Measurements from ENCODE around the gene SERPINA12. TPM values are rescaled to one million over a fixed set of nuclear protein-coding genes. Genes with fewer than 3 reads are reported as not detected.
"Not testable (repeated sequence)": the region's sequence is repeated elsewhere in the genome, so short reads cannot be mapped to it uniquely, and the experiment has no call there.

SERPINA12 gene
- total RNA-seq, 1 donor from 2014 or later: not detected

- peaks cover 5% of the 10 kb centered on the region for H3K9me3 Mint-ChIP-seq (ENCODE audit: unreplicated experiment)
- H3K4me2 ChIP-seq (ENCODE audit: low read length): peak overlapping the region; percentile 66
- peak; percentile 58 for FAIRE-seq
Measured at GRCh38 chr14:94483729-94484275, 25.5 kb downstream of the SERPINA12 start.

GRCh38 chr14:94483071-94483451 is 26.2 kb downstream of the SERPINA12 start:
- no peaks in the 10 kb centered on the region for H3K79me2 ChIP-seq (ENCODE audit: insufficient read depth, low read length)
- no peaks in the 10 kb centered on the region for H3K36me3 ChIP-seq (ENCODE audit: insufficient read depth, low read length)
- H3K27ac ChIP-seq (ENCODE audit: low read depth, low read length): no peak overlapping the region
- DNase-seq (ENCODE audit: low read depth) (no peak), FAIRE-seq (no peak)
- peaks cover 4% of the 10 kb centered on the region for H3K27me3 ChIP-seq (ENCODE audit: insufficient read depth, low read length)
- H3K4me3 Mint-ChIP-seq (ENCODE audit: unreplicated experiment): no peak overlapping the region
- H3K9ac ChIP-seq (ENCODE audit: low read length): no peak overlapping the region
- peaks cover 4% of the 10 kb centered on the region for H3K9me3 ChIP-seq (ENCODE audit: insufficient read depth, low read depth, low read length)
- no peak for TF ChIP-seq CTCF (IDR thresholded peaks at IDR 0.05; ENCODE audit: insufficient read depth, low read depth, low read length)
- no peak for TF ChIP-seq EZH2 (IDR thresholded peaks at IDR 0.05; ENCODE audit: insufficient read depth, low read length)
- H3K4me2 ChIP-seq (ENCODE audit: low read length): no peak overlapping the region
- no peak overlapping the region for H3K4me3 ChIP-seq (ENCODE audit: insufficient read depth, low read depth, low read length)
- H2AFZ ChIP-seq (ENCODE audit: low read depth, low read length): no peak overlapping the region
- peaks cover 43% of the 10 kb centered on the region for H3K4me1 ChIP-seq (ENCODE audit: insufficient read depth, low read length)
- peaks cover 17% of the 10 kb centered on the region for H3K27me3 Mint-ChIP-seq (ENCODE audit: low read depth, unreplicated experiment)
- H4K20me1 ChIP-seq (ENCODE audit: insufficient read depth, low read length): no peaks in the 10 kb centered on the region
- peaks cover 10% of the 10 kb centered on the region for H3K9me3 Mint-ChIP-seq (ENCODE audit: unreplicated experiment)
- no peaks in the 10 kb centered on the region for H3K36me3 Mint-ChIP-seq (ENCODE audit: low read depth, unreplicated experiment)
- peak overlapping the region; percentile 60 for H3K27ac Mint-ChIP-seq (ENCODE audit: unreplicated experiment)
- H3K4me1 Mint-ChIP-seq (ENCODE audit: low read depth, unreplicated experiment): peaks cover 33% of the 10 kb centered on the region

More at GRCh38 chr14:94483729-94484275, 25.5 kb downstream of the SERPINA12 start:
- Histone ChIP-seq H3K4me1 (ENCODE audit: insufficient read depth, low read length) (peaks cover 43% of the 10 kb centered on the region), H3K27ac (ENCODE audit: low read depth, low read length) (peak overlapping the region; percentile 88), H3K9ac (ENCODE audit: low read length) (peak overlapping the region; percentile 63), H3K9me3 (ENCODE audit: insufficient read depth, low read depth, low read length) (peaks cover 3% of the 10 kb centered on the region), H3K79me2 (ENCODE audit: insufficient read depth, low read length) (no peaks in the 10 kb centered on the region), H4K20me1 (ENCODE audit: insufficient read depth, low read length) (no peaks in the 10 kb centered on the region), H3K27me3 (ENCODE audit: insufficient read depth, low read length) (peaks cover 4% of the 10 kb centered on the region), H2AFZ (ENCODE audit: low read depth, low read length) (no peak overlapping the region), H3K36me3 (ENCODE audit: insufficient read depth, low read length) (no peaks in the 10 kb centered on the region), H3K4me3 (ENCODE audit: insufficient read depth, low read depth, low read length) (no peak overlapping the region)
- H3K4me1 Mint-ChIP-seq (ENCODE audit: low read depth, unreplicated experiment): peaks cover 33% of the 10 kb centered on the region
- no peak overlapping the region for H3K27ac Mint-ChIP-seq (ENCODE audit: unreplicated experiment)
- peak; percentile 48 for DNase-seq (ENCODE audit: low read depth)
- peaks cover 17% of the 10 kb centered on the region for H3K27me3 Mint-ChIP-seq (ENCODE audit: low read depth, unreplicated experiment)
- H3K36me3 Mint-ChIP-seq (ENCODE audit: low read depth, unreplicated experiment): peaks cover 2% of the 10 kb centered on the region
- no peak for TF ChIP-seq CTCF (IDR thresholded peaks at IDR 0.05; ENCODE audit: insufficient read depth, low read depth, low read length)
- no peak for TF ChIP-seq EZH2 (IDR thresholded peaks at IDR 0.05; ENCODE audit: insufficient read depth, low read length)
- H3K4me3 Mint-ChIP-seq (ENCODE audit: unreplicated experiment): no peak overlapping the region

- H3K9me3 Mint-ChIP-seq (ENCODE audit: unreplicated experiment): peaks cover 11% of the 10 kb centered on the region
- FAIRE-seq: not testable (repeated sequence)
Measured at GRCh38 chr14:94482132-94483070, 26.9 kb downstream of the SERPINA12 start.

More at GRCh38 chr14:94482132-94483070, 26.9 kb downstream of the SERPINA12 start:
- Mint-ChIP-seq H3K27ac (ENCODE audit: unreplicated experiment) (peak overlapping the region; percentile 71), H3K4me1 (ENCODE audit: low read depth, unreplicated experiment) (peaks cover 33% of the 10 kb centered on the region), H3K27me3 (ENCODE audit: low read depth, unreplicated experiment) (peaks cover 17% of the 10 kb centered on the region)
- peak overlapping the region; percentile 43 for H3K4me2 ChIP-seq (ENCODE audit: low read length)
- not testable (repeated sequence) for H3K9me3 ChIP-seq (ENCODE audit: insufficient read depth, low read depth, low read length); H3K36me3 Mint-ChIP-seq (ENCODE audit: low read depth, unreplicated experiment); H2AFZ ChIP-seq (ENCODE audit: low read depth, low read length); H3K27me3 ChIP-seq (ENCODE audit: insufficient read depth, low read length); DNase-seq (ENCODE audit: low read depth); H3K4me3 ChIP-seq (ENCODE audit: insufficient read depth, low read depth, low read length); H3K79me2 ChIP-seq (ENCODE audit: insufficient read depth, low read length); H3K4me3 Mint-ChIP-seq (ENCODE audit: unreplicated experiment); H4K20me1 ChIP-seq (ENCODE audit: insufficient read depth, low read length); H3K36me3 ChIP-seq (ENCODE audit: insufficient read depth, low read length)
- peaks cover 43% of the 10 kb centered on the region for H3K4me1 ChIP-seq (ENCODE audit: insufficient read depth, low read length)
- H3K9ac ChIP-seq (ENCODE audit: low read length): peak overlapping the region; percentile 45
- H3K27ac ChIP-seq (ENCODE audit: low read depth, low read length): peak overlapping the region; percentile 74
